ENCODE measurements around the gene ZNF646.

DNA sequence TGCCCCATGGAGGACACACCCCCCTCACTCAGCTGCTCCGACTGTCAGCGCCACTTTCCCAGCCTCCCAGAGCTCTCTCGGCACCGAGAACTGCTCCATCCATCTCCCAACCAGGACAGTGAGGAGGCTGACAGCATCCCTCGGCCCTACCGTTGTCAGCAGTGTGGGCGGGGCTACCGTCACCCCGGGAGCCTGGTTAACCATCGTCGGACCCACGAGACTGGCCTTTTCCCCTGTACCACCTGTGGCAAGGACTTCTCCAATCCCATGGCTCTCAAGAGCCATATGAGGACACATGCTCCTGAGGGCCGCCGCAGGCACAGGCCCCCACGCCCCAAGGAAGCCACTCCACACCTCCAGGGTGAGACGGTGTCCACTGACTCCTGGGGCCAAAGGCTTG lies 2.1 kb downstream of the ZNF646 start:
- no peak for TF ChIP-seq TP53 (CRISPR knock-in tag; conservative IDR thresholded peaks at IDR 0.05)
- no peak for TF ChIP-seq SUZ12 (IDR thresholded peaks at IDR 0.05; ENCODE audit: low read depth, low read length)
- TF ChIP-seq HOXA9 (CRISPR knock-in tag; IDR thresholded peaks at IDR 0.05; ENCODE audit: borderline replicate concordance): no peak
- TF ChIP-seq, protein P1, sequence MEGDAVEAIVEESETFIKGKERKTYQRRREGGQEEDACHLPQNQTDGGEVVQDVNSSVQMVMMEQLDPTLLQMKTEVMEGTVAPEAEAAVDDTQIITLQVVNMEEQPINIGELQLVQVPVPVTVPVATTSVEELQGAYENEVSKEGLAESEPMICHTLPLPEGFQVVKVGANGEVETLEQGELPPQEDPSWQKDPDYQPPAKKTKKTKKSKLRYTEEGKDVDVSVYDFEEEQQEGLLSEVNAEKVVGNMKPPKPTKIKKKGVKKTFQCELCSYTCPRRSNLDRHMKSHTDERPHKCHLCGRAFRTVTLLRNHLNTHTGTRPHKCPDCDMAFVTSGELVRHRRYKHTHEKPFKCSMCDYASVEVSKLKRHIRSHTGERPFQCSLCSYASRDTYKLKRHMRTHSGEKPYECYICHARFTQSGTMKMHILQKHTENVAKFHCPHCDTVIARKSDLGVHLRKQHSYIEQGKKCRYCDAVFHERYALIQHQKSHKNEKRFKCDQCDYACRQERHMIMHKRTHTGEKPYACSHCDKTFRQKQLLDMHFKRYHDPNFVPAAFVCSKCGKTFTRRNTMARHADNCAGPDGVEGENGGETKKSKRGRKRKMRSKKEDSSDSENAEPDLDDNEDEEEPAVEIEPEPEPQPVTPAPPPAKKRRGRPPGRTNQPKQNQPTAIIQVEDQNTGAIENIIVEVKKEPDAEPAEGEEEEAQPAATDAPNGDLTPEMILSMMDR (CRISPR knock-in tag; IDR thresholded peaks at IDR 0.05): no peak
- TF ChIP-seq ZNF430 (CRISPR knock-in tag; IDR thresholded peaks at IDR 0.05): no peak
- TF ChIP-seq EZH2 (conservative IDR thresholded peaks at IDR 0.05; ENCODE audit: low read depth, low read length): no peak
- TF ChIP-seq RAD21 (CRISPR knock-in tag; IDR thresholded peaks at IDR 0.05): no peak
- TF ChIP-seq, protein P2, sequence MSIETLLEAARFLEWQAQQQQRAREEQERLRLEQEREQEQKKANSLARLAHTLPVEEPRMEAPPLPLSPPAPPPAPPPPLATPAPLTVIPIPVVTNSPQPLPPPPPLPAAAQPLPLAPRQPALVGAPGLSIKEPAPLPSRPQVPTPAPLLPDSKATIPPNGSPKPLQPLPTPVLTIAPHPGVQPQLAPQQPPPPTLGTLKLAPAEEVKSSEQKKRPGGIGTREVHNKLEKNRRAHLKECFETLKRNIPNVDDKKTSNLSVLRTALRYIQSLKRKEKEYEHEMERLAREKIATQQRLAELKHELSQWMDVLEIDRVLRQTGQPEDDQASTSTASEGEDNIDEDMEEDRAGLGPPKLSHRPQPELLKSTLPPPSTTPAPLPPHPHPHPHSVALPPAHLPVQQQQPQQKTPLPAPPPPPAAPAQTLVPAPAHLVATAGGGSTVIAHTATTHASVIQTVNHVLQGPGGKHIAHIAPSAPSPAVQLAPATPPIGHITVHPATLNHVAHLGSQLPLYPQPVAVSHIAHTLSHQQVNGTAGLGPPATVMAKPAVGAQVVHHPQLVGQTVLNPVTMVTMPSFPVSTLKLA (IDR thresholded peaks at IDR 0.05): no peak
- TF ChIP-seq ATF6 (CRISPR knock-in tag; conservative IDR thresholded peaks at IDR 0.05): no peak
